IPS-15b (cell line): ENCODE data around the gene RUNX2.

ENCODE experiments used
- H3K27me3 ChIP-seq: one replicate; pipeline ENCODE4 v1.6.1; 2013; ENCODE audit warnings: low read length; ENCODE audit not compliant: control insufficient read depth, insufficient read depth
- H3K36me3 ChIP-seq: one replicate; pipeline ENCODE4 v1.6.1; 2013; ENCODE audit warnings: low read length; ENCODE audit not compliant: control insufficient read depth, insufficient read depth
- H3K4me1 ChIP-seq: one replicate; pipeline ENCODE4 v1.6.1; 2013; ENCODE audit warnings: mild to moderate bottlenecking, low read length; ENCODE audit not compliant: control insufficient read depth, insufficient read depth
- H3K4me3 ChIP-seq: one replicate; pipeline ENCODE4 v1.5.1; 2013; ENCODE audit warnings: low read depth, low read length
- H3K9ac ChIP-seq: one replicate; pipeline ENCODE4 v1.6.1; 2013; ENCODE audit warnings: low read depth, mild to moderate bottlenecking, low read length
- H3K9me3 ChIP-seq: one replicate; pipeline ENCODE4 v1.6.1; 2013; ENCODE audit warnings: mild to moderate bottlenecking, low read length; ENCODE audit not compliant: control insufficient read depth, insufficient read depth

Gene RUNX2

GRCh38 chr6:45704056-45704800, 376.1 kb downstream of the RUNX2 start:
- H3K4me3 ChIP-seq = no peak overlapping the region
- no peaks in the 10 kb centered on the region for H3K9me3 ChIP-seq
- no peak overlapping the region for H3K9ac ChIP-seq
- H3K27me3 ChIP-seq = no peaks in the 10 kb centered on the region
- H3K36me3 ChIP-seq = no peaks in the 10 kb centered on the region
- no peaks in the 10 kb centered on the region for H3K4me1 ChIP-seq

- Histone ChIP-seq H3K36me3 (no peaks in the 10 kb centered on the region), H3K4me1 (no peaks in the 10 kb centered on the region), H3K9me3 (no peaks in the 10 kb centered on the region), H3K27me3 (no peaks in the 10 kb centered on the region), H3K9ac (no peak overlapping the region), H3K4me3 (no peak overlapping the region)
These were observed 377.2 kb downstream of the RUNX2 start for GRCh38 chr6:45705137-45705855.

- Histone ChIP-seq H3K27me3 (no peaks in the 10 kb centered on the region), H3K4me3 (no peak overlapping the region), H3K36me3 (no peaks in the 10 kb centered on the region), H3K9ac (no peak overlapping the region), H3K9me3 (no peaks in the 10 kb centered on the region), H3K4me1 (no peaks in the 10 kb centered on the region)
These were observed 378.2 kb downstream of the RUNX2 start for GRCh38 chr6:45706319-45706718.

GRCh38 chr6:45707176-45707575, 379.0 kb downstream of the RUNX2 start:
- Histone ChIP-seq H3K4me1 (no peaks in the 10 kb centered on the region), H3K4me3 (no peak overlapping the region)

GRCh38 chr6:45709781-45710220, 381.7 kb downstream of the RUNX2 start:
- H3K27me3 ChIP-seq = no peaks in the 10 kb centered on the region
- H3K36me3 ChIP-seq = no peaks in the 10 kb centered on the region
- H3K9me3 ChIP-seq = no peaks in the 10 kb centered on the region
- H3K4me3 ChIP-seq = no peak overlapping the region
- H3K4me1 ChIP-seq = peaks cover 3% of the 10 kb centered on the region
- H3K9ac ChIP-seq = no peak overlapping the region

More at GRCh38 chr6:45707176-45707575, 379.0 kb downstream of the RUNX2 start:
- H3K36me3 ChIP-seq = no peaks in the 10 kb centered on the region
- H3K27me3 ChIP-seq = no peaks in the 10 kb centered on the region
- no peak overlapping the region for H3K9ac ChIP-seq
- no peaks in the 10 kb centered on the region for H3K9me3 ChIP-seq

- no peaks in the 10 kb centered on the region for H3K9me3 ChIP-seq
- H3K4me3 ChIP-seq = no peak overlapping the region
- H3K27me3 ChIP-seq = no peaks in the 10 kb centered on the region
- H3K4me1 ChIP-seq = peaks cover 3% of the 10 kb centered on the region
- H3K9ac ChIP-seq = no peak overlapping the region
- H3K36me3 ChIP-seq = no peaks in the 10 kb centered on the region
These were observed 382.2 kb downstream of the RUNX2 start for GRCh38 chr6:45710304-45710821.

- H3K36me3 ChIP-seq = no peaks in the 10 kb centered on the region
- H3K27me3 ChIP-seq = no peaks in the 10 kb centered on the region
- H3K9me3 ChIP-seq = no peaks in the 10 kb centered on the region
- H3K9ac ChIP-seq = no peak overlapping the region
- no peak overlapping the region for H3K4me3 ChIP-seq
- H3K4me1 ChIP-seq = peaks cover 3% of the 10 kb centered on the region
These were observed 383.9 kb downstream of the RUNX2 start for GRCh38 chr6:45712076-45712475.

GRCh38 chr6:45712786-45713185, 384.7 kb downstream of the RUNX2 start:
- Histone ChIP-seq H3K4me1 (peaks cover 3% of the 10 kb centered on the region), H3K27me3 (no peaks in the 10 kb centered on the region), H3K9ac (no peak overlapping the region), H3K9me3 (no peaks in the 10 kb centered on the region), H3K4me3 (no peak overlapping the region), H3K36me3 (no peaks in the 10 kb centered on the region)
